DMS53 treated with DMSO at 0.1 percent for 48 hours (cell line): Measurements from ENCODE around the gene TLE4.
"Not testable (repeated sequence)": the region's sequence is repeated elsewhere in the genome, so short reads cannot be mapped to it uniquely, and the experiment has no call there.

Source experiments
- DNase-seq: peaks from one replicate; lab custom pipeline; 2025; ENCODE audit not compliant: unreplicated experiment; lab: John Stamatoyannopoulos, UW

The TLE4 gene

GRCh38 chr9:79598562-79599345, 27.0 kb downstream of the TLE4 start:
- DNase-seq: no peak

DNA sequence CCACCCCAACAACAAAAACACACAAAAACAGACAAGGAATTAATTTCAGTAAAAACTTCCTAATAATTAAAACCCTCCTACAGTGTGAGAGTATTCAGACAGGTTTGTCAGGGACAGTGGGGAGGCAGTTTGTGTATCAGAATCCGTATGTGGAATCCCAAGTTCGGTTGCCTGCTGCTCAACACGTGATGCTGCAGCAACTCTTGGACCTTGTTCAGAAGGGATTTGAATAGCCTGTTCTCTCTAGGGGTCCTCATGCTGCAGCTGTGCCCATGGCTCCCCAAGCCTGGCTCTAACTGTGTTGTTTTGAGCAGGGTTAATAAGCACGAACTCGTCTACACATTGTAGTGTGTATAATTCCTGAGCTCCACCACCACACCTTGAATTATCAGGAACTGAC, 28.7 kb downstream of the TLE4 start:
- DNase-seq: no peak

DNA sequence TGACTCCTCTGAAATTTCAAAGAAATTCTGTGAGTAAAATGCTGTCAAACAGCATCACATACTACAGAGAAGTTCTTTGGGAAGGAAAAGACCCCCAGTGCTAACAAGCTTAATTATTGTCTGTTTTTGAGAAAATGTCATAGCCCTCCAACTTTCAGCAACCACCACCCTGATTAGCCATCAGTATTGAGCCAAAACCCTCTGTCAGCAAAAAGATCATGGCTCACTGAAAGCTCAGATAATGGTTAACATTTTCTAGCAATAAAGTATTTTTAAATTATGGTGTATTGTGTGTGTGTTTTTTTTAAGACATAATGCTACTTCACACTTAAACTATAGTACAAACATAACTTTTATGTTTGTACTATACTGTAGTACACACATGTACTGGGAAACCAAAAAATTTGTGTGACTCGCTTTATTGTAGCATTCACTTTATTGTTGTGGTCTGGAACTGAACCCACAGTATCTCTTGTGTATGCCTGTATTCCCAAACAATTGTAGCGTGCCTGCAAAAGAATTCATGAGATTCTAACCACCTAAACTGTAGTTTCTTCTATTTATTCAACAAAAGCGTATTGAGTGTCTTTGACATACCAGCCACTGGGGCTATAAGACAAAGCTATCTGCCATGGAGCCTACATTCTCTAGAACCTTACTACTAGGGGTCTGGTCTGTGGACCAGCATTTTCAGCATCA, 31.6 kb downstream of the TLE4 start:
- no peak for DNase-seq

GRCh38 chr9:79604149-79604548, 32.4 kb downstream of the TLE4 start:
- no peak for DNase-seq

- no peak for DNase-seq
Measured at GRCh38 chr9:79604921-79605562, 33.3 kb downstream of the TLE4 start.

DNA sequence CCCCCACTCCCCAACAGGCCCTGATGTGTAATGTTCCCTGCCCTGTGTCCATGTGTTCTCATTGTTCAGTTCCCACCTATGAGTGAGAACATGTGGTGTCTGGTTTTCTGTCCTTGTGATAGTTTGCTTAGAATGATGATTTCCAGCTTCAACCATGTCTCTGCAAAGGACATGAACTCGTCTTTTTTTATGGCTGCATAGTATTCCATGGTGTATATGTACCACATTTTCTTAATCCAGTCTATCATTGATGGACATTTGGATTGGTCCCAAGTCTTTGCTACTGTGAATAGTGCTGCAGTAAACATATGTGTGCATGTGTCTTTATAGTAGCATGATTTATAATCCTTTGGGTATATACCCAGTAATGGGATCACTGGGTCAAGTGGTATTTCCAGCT, 34.8 kb downstream of the TLE4 start:
- not testable (repeated sequence) for DNase-seq

- DNase-seq: no peak
Measured at GRCh38 chr9:79609468-79610018, 37.8 kb downstream of the TLE4 start.

DNA sequence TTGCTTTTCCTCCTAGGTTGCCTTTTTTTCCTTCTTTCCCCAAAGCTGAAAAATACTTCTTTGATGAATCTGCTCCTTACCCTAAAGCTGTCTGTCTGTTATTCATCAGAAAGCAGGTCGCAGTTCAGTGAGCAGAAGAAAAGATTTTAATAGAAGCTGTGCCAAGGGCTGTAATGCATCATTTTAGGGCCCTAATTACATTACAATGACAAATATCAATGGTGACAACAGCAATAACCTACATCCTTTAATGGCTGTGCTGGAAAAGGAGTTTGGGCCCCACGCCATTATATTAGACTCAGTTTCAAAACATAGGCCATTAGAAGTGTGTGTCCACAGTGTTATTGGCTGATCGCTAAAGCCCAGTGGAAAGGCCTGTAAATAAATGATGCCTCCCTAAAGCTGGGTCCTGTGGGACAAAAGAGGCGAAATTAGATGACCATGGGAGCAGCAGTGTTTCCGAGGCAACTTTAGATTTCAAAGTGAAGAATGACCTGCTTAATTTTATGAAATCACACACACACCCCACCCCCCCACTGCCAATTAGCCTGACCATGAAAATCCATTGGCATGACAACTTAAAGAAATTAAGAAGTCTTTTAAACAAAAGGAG, 38.4 kb downstream of the TLE4 start:
- DNase-seq: no peak

GRCh38 chr9:79610791-79611614, 39.2 kb downstream of the TLE4 start:
- no peak for DNase-seq

DNA sequence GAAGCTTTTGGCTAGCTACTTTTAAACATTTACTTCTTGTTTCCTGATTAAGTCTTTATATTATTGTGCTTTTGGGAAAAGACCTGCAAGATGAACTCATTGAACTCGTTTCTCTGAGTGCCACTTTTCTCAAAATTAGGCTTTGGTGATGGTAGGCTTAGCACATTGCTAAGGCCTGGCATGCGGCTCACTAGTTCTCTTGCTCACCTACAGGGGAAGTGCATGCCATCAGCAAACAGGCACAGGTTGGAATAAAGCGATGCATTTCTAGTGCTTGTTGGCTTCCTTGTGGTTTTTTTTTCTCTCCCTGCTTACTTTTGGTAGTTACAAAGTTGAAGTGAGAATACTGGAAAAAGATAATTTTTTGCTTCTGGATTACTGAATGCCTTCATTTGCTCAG, 41.4 kb downstream of the TLE4 start:
- no peak for DNase-seq

DNA sequence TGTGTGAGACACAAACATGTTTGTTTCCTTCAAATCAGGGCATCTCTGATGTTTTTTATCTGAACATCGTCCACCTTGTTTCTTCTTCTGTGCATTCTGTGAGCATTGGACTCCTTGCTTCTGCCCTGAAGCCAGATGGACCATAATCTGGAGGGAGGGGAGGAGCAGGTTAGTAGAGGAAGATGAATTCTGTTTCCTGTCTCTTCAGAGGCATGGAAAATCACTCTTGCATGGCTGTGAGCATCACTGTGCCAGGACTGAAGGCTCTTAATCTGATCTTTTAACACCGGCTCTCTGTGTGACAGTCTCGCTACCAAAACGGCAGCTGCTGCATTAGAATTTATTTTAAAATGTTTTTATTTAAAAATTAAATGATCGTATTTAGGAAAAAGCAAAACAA, 43.3 kb downstream of the TLE4 start:
- no peak for DNase-seq

- DNase-seq: no peak
Measured at GRCh38 chr9:79616013-79616412, 44.2 kb downstream of the TLE4 start.

DNA sequence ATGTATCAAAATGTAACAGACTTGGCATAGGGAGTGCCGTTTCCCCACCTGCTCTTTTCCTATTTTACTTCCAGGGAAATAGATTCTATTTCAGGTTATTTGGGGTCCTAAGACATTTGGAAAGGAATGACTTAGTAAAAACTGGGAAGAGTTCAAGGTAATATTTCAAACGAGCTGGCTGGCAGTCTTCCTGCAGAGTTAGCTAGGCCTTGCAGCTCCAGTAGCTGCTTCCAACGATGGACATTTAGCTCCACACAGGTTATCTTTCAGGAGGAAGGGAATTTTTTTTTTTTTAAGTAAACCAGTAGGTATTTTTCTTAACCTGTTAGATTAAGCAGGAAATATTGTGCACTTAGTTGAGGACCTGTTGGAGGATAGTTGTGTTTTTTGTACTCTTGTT, 45.2 kb downstream of the TLE4 start:
- no peak for DNase-seq

DNA sequence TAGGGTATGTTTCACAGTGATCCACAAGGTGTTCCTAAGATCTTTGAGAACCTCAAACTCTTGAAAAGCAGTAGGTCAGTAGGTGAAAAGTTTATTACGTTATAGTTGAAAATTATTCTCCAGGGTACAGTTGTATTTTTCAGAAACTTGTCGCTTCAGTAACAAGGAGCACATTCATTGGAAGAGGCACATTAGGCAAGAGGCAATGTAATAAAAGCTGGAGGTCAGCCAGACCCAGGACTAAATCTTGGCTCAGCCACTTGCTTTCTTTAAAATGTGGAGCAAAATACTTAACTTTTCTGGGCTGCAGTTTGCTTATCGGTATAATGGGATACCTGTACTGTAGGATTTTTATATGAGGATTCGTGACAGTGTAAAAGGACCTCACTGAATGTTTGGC, 45.6 kb downstream of the TLE4 start:
- DNase-seq: no peak

DNA sequence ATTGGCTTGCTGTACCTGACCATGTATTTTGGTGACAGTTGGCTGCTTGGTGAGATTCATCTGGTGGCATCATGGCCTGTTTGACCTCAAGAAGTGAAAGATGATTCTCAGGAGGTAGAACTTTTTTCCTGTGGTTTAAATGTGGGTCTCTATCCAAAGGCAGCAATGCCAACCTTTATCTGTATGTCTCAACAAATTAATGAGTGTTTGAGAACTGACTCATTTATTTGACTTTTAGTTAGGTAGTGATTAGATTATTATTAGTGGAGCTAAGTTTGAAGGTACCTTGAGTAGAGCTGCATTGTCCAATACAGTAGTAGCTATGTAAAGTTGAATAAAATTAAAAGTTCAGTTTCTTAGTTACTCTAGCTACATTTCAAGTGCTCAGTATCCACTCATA, 48.2 kb downstream of the TLE4 start:
- no peak for DNase-seq

GRCh38 chr9:79621916-79622575, 50.3 kb downstream of the TLE4 start:
- DNase-seq: no peak

DNA sequence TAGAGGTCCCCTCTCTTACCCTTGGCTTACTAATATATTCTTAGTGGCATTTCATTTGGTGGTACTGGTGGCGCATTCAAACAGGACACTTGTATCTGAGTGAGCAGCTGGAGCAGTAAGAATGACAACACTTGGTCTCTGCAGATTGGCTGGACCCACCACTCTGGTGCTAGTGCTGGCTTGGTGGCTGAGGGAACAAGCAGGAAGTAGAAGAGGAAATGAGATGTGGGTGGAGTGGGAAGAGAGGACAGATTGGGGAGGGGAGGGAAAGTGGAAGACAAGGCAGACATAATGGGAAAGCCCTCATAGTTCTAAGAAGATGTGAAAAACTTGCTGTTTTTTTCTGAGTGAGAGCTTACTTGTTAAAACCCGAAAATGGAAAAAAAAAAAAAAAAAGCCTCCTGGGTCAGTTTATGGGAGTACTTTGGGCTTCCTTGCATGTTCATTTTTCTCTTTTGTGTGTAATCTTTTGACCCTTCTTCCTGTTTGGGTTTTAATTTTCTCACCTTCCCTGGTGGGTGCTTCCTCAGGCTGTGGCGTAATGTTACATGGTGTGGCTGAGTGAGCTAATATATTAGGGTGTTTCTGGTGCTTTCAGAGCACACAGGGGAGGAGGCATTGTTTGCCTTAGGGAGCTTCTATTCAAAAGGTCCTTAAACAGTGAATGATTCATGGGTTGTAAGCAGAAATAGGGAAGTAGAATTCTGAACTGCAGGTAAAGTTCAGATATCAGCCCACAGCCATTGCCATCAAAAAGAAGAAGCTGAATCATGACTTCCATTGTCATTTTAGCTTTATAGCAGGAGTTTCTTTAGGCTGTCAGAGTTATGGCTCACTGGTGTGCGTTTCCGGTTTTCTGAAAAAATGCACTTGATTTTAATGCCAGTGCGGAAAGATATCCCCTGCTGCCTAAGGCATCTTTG, 52.3 kb downstream of the TLE4 start:
- DNase-seq: peak; percentile 67

DNA sequence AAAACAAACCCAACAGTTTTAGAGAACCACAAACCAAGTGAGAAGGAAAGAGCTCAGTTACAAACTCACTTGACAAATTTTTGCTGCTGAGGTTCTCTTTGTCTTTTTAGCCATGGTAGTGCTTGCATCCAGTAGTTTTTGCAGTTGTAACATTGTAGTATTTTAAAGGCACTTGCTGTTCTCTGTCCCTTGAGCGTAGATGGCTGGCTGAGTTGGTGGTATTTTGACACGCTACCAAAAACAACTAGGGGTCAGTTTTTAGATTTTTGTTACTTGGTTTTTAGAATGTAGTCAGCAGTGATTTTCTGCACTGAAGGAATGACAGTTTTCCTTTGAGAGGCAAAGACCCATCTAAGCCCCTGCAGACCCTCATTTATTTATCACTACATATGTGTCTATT, 58.0 kb downstream of the TLE4 start:
- DNase-seq: no peak
